NCI-H2227 (cell line): ENCODE measurements around the gene SLITRK1.

Experiments used
- DNase-seq: peaks from one replicate; lab custom pipeline; 2025; ENCODE audit not compliant: unreplicated experiment; lab: John Stamatoyannopoulos, UW

SLITRK1 gene

GRCh38 chr13:83881917-83882605 lies at the start of gene SLITRK1:
SLITRK1 (minus strand) TSS chr13:83882474; CDS start chr13:83881507, 967 bp downstream.
- peak; percentile 54 for DNase-seq

DNA sequence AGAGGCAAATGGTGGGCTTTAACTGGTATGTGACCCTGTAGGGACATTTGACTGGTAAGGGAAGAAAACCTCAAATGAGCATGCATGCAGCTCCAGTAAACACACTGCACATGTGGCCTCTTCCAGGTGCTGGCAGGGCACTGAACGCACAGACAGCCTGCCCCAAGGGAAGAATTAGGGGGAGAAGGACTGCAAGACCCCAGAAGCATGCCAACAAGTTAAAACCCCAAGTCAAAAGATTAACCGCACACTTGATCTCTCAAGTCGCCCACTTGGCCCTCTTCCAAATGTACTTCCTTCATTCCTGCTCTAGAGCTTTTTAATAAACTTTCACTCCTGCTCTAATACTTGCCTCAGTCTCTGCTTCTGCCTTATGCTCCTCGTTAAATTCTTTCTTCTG lies 46.9 kb upstream of the SLITRK1 start:
- no peak for DNase-seq

DNA sequence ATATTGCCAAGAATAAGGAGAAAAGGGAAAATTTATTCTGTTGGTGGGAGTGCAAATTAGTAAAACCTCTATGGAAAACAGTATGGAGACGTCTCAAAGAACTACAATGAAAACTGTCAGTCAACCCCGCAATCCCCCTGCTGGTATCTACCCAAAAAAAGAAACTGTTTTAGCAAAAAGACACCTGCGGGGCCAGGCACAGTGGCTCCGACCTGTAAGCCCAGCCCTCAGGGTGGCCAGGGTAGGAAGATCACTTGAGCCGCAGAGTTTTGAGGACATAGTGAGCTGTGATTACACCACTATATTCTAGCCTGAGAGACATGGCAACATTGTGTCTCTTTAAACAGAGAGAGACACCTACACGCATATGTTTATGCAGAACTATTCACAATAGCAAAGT lies 37.5 kb upstream of the SLITRK1 start:
- no peak for DNase-seq

GRCh38 chr13:83914368-83914767 lies 32.1 kb upstream of the SLITRK1 start:
- DNase-seq: no peak

DNA sequence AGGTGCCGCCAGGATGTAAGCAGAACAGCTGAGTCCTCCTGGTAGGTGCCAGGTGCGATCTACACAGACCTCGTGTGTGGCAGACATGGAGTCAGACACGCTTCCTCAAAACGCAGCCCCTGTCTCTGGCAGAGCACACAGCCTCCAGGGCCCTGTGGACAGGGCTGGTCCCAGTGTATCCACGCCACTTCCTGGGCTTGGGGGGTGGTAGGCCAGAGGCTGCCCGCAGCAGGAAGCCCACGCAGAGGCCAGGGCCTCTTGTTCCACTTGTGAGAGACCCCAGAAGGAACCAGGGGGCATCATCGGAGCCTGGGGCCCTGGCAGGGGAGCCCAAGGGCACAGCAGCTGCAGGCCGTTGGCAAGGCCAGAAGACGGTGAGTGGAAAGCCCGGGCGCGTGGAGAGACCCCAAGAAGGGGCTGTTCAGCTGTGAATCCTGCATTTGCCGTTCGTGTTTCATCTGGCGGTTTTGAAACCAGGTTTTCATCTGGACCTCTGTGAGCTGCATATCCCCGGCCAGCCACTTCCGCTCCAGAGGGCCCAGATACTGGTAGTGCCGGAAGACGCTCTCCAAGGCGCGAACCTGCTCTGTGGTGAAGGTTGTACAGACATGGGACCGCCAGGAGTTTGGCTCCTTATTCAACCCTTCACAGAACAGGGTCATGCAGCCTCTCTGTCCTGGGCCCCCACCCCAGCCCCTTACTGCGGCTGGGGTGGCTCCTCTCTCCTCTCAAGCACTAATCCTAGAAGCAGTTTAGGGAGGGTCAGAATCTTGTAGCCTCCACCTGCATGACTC lies 25.1 kb upstream of the SLITRK1 start:
- no peak for DNase-seq

- DNase-seq: no peak
These were observed 24.1 kb upstream of the SLITRK1 start for GRCh38 chr13:83906240-83906820.

DNA sequence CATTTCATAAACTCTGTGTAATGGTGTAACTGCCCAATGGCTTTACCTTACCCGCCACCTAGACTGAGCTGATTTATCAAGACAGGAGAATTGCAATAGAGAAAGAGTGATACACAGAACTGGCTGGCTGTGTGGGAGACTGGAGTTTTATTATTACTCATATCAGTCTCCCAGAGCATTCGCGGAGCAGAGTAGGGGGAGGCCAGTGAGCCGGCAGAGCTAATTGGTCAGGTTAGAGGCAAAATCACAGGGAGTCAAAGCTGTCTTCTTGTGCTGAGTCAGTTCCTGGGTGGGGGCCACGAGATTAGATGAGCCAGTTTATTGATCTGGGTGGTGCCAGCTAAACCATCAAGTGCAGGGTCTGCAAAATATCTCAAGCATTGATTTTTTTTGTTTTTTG lies 23.4 kb upstream of the SLITRK1 start:
- no peak for DNase-seq

GRCh38 chr13:83895994-83896580 lies 13.8 kb upstream of the SLITRK1 start:
- no peak for DNase-seq

DNA sequence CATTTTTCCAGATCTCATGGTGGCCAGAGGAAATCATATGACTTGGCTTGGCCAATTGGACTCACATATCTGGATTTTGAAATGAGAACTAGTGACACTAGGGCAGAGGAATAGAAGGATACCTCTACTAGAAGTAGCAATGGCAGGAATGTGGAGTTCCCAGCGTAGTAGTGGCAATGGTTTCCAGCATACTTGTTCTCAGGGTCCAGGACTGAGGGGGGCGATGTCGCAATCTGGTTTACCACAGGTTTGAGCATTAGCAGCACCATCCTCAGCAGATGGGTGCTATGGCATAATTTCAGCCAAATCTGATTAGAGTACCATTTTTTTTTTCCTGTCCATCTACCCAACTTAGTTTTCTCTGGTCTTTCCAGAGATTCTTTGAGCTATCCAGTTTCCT lies 8.1 kb upstream of the SLITRK1 start:
- DNase-seq: no peak

DNA sequence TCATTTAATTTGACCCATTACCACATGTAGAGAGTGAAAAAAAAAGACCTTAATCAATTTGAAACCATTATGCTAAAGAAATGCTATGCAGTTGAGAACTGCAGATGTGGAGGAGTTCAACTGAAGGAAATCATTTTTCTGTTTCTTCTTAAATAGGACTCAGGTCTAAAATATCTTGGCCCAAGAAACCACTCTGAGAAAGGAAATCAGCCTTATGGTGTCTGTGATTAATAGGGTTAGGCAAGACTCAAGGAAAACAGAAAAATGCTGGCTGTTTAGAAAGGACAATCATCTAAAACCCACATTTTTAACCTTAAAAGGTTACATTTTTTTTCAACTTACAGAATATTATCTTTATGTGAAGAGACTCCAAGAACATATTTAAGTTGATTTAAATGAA lies 1.9 kb upstream of the SLITRK1 start:
- DNase-seq: no peak

DNA sequence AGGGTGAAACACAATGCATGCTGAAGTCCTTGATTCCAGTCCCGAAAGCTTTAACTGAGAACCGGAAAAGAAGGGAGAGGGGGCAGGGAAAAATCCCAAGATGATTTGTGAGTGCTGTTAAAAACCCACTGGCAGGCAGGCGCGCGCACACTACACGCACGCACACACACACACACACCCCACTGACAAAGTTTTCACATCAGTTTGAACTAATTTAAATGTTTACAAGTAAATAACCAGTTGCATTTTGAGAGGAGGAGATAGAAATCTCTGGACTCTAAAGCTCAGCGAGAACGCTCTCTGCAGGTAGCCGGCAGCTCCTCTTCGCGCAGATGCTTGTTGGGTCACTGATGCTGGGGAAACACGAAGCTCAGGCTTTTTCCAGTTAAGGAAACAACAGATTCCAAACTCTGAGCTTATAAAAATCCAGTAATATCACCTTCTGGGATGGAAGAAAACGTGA lies 818 bp upstream of the SLITRK1 start:
- peak; percentile 10 for DNase-seq

DNA sequence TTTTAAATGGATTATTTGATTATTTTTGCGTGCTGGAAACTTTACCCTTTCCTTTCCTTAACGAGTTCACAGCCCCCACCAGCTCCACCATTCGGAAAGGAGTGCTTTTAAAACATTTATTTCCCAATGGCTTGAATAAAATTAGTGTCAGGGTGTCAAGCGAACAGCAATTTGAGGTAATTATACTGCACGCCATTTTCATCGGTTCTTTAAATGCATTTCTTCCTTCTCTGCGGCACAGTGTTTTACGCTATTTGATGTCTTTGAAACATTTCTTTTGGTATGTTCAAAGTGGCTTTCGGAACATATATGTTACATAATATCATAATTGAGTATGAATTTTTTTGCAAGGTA lies 309 bp upstream of the SLITRK1 start:
- DNase-seq: peak; percentile 44

DNA sequence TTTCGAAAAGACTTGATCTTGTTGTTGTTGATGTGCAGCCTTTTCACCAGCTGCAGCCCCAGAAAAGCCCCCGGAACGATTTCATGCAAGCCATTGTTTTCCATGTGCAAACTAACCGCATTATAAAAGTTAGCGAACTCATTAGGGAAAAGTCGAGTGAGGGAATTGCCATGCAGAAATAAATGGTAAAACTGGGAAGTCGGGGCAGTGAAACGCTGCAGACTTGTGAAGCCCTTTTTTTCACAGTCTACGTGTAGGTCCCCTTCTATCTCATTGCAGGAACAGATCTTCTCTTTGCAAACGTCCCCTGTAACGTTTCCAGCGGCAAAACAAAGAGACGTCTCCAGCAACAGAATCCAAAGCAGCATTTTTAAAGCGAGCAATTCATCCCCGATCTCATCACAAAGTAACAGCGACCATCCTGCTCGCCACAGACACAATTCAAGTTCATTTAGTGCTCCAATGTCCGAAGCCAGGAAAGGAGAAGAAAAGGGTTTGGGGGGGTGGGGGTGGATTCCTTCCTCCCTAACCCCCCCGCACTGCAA lies 1.1 kb downstream of the SLITRK1 start:
- DNase-seq: peak; percentile 3

- DNase-seq: peak; percentile 5
These were observed 1.8 kb downstream of the SLITRK1 start for GRCh38 chr13:83880275-83881139.

DNA sequence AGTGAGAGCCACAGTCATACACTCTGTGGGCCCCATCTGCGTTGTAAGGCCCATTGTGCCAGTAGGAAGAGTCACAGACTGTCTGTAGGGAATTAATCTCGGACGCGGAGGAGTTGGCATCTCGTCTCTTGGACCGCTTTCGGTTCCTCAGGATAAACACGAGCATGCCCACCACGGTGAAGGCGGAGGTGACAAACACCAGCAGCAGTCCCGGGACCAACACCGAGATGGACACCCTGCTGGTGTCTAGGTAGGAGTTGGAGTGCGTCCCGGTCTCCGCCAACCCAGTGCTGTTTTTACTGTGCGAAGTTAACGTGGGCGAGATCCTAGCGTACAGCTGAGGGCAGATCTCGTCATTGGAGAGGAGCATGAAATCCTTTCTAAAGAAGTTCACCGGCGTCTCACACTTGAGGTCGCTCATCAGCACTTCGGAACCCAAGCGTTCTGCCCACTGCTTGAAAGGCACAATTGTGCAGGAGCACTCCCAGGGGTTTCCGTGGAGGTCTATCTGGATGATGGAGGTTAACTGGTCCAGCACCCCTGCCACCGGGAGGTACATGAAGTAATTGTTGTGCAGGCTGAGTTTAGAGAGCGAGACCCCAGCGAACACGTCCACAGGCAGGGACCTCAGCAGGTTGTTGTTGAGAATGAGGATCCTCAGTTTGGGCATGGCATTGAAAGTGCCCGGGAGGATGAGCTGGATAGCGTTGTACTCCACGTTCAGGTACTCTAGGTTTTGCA lies 2.7 kb downstream of the SLITRK1 start:
- no peak for DNase-seq

GRCh38 chr13:83878691-83879430 lies 3.4 kb downstream of the SLITRK1 start:
- DNase-seq: peak; percentile 19

GRCh38 chr13:83877651-83878355 lies 4.5 kb downstream of the SLITRK1 start:
- no peak for DNase-seq

DNA sequence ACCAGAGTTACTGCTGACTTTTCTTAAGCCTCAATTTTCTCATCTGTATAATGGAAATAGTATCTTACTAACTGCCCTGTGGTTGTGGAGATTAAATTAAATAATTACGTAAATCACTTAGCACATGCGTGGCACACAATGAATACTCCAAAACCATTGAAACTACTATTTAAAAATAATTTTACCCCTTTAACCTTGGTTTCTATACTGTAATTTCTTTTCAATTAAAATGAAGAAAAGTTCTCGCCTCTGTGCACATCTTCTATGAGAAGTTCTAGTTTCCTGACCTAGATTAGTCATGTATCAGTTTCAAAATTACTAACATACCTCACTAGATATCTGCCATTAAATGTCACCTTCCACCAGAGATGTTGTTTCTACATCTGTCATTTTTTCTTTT lies 5.7 kb downstream of the SLITRK1 start:
- DNase-seq: no peak

DNA sequence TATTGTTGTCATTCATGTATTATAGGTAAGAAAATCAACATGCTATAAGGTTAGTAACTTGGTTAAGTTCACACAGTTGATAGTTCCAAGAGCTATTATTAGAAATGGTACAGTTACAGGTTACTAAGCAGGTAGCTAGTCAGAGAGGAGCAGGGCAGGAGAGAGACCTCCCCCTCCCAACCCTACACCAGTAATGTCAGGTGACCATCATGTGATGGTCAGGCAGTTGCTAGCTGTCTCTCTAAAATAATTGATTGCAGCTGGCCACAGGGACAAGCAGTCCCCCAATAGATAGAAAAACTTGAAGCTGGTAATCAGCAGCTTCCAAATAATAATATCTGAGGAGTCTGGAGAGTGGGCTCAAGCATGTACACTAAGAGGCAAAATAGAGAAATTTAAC lies 14.6 kb downstream of the SLITRK1 start:
- DNase-seq: no peak
